Left lung (tissue), 10 donors: ENCODE measurements around the gene DDHD1. TPM values are rescaled to one million over a fixed set of nuclear protein-coding genes. Genes with fewer than 3 reads are reported as not detected.
A peak's percentile ranks its signal among the peaks of the same experiment; 100 is the strongest.

Experiments used
- ATAC-seq: fragments of 200-7000 bp; cut with Tn5 transposase; one replicate; pipeline ENCODE4 v1.9.1; 2020; ENCODE audit warnings: moderate library complexity
- DNase-seq, 4 donors: peaks; one replicate each; pipeline ENCODE4 v3.0.0-alpha.2; 2013 to 2020
- H3K27ac ChIP-seq, 2 donors: fragments of 200-600 bp; sonication (generic) in 1 of 2; one replicate each; pipeline versions ENCODE4 v1.5.0 to v1.8.0; 2020 to 2021
- H3K27me3 ChIP-seq, 2 donors: fragments of 200-600 bp; sonication (generic) in 1 of 2; one replicate each; pipeline versions ENCODE4 v1.5.0 to v1.8.0; 2020 to 2021
- H3K36me3 ChIP-seq, 2 donors: fragments of 200-600 bp; sonication (generic) in 1 of 2; one replicate each; pipeline versions ENCODE4 v1.5.0 to v1.8.0; 2020 to 2021
- H3K4me1 ChIP-seq, 2 donors: fragments of 200-600 bp; one replicate each; pipeline ENCODE4 v1.8.0; 2021
- H3K4me3 ChIP-seq, 2 donors: fragments of 200-600 bp; sonication (generic) in 1 of 2; one replicate each; pipeline versions ENCODE4 v1.5.0 to v1.8.0; 2020 to 2021; ENCODE audit warnings: mild to moderate bottlenecking in 1 of 2
- H3K9me3 ChIP-seq, 2 donors: fragments of 200-600 bp; sonication (generic) in 1 of 2; one replicate each; pipeline versions ENCODE4 v1.5.0 to v1.8.0; 2020 to 2021
- intact Hi-C, 2 donors: fragments of 100-400 bp; cut with DNase I; formaldehyde crosslinking; loops; one replicate each; pipeline versions ENCODE4 v1.11.2 to v1.14.2; 2022
- polyA plus RNA-seq, 6 donors: library from polyadenylated mRNA; unstranded; fragments of 120-200 nt; gene quantifications; one replicate each; pipeline ENCODE4 v1.2.1, GENCODE V29; 2013; ENCODE audit not compliant: insufficient read length in 6 of 6
- total RNA-seq, 2 donors: library from RNA; stranded (reverse); fragmentation: NEBNext Ultra II Directional; extraction: Animal tissue kit (Norgen Biotek cat#: 25700); gene quantifications; one replicate each; pipeline ENCODE4 v1.2.1, GENCODE V29; 2021
- TF ChIP-seq, protein P1 (sequence below), 2 donors: fragments of 200-600 bp; sonication (generic) in 1 of 2; IDR thresholded peaks; one replicate each; pipeline versions ENCODE4 v1.5.0 to v1.8.0; 2021; ENCODE audit warnings: antibody characterized with exemption in 2 of 2
- donor health status: DM: no; HTN: yes; CAD: no.
- donor health status: DM: no; HTN: no; CAD: no.

Gene DDHD1
- total and polyA plus RNA-seq, 8 donors, result 13.2 to 22.7 (median 21.1) TPM

DNA sequence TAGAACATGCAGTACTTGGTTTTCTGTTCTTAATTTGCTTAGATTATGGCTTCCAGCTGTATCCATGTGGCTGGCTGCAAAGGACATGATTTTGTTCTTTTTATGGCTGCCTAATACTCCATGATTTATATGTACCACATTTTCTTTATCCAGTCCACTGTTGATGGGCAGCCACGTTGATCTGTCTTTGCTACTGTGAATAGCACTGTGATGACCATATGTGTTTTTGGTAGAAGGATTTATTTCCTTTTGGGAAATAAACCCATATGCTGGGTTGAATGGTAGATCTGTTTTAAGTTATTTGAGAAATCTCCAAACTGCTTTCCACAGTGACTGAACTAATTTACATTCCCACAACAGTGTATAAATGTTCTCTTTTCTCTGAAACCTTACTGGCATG lies 116.1 kb downstream of the DDHD1 start:
- DNase-seq (no peak), ATAC-seq (no peak)
- no peaks in the 10 kb centered on the region for H3K4me1 ChIP-seq
- H3K27ac ChIP-seq, result no peak overlapping the region
- H3K36me3 ChIP-seq, result peaks cover 0 to 12% of the 10 kb centered on the region in 2 donors
- TF ChIP-seq, protein P1, sequence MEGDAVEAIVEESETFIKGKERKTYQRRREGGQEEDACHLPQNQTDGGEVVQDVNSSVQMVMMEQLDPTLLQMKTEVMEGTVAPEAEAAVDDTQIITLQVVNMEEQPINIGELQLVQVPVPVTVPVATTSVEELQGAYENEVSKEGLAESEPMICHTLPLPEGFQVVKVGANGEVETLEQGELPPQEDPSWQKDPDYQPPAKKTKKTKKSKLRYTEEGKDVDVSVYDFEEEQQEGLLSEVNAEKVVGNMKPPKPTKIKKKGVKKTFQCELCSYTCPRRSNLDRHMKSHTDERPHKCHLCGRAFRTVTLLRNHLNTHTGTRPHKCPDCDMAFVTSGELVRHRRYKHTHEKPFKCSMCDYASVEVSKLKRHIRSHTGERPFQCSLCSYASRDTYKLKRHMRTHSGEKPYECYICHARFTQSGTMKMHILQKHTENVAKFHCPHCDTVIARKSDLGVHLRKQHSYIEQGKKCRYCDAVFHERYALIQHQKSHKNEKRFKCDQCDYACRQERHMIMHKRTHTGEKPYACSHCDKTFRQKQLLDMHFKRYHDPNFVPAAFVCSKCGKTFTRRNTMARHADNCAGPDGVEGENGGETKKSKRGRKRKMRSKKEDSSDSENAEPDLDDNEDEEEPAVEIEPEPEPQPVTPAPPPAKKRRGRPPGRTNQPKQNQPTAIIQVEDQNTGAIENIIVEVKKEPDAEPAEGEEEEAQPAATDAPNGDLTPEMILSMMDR (IDR thresholded peaks at IDR 0.05), result no peak
- no peaks in the 10 kb centered on the region for H3K27me3 ChIP-seq
- intact Hi-C loops, result no loop called here
- H3K4me3 ChIP-seq, result no peak overlapping the region
- H3K9me3 ChIP-seq, result no peaks in the 10 kb centered on the region

DNA sequence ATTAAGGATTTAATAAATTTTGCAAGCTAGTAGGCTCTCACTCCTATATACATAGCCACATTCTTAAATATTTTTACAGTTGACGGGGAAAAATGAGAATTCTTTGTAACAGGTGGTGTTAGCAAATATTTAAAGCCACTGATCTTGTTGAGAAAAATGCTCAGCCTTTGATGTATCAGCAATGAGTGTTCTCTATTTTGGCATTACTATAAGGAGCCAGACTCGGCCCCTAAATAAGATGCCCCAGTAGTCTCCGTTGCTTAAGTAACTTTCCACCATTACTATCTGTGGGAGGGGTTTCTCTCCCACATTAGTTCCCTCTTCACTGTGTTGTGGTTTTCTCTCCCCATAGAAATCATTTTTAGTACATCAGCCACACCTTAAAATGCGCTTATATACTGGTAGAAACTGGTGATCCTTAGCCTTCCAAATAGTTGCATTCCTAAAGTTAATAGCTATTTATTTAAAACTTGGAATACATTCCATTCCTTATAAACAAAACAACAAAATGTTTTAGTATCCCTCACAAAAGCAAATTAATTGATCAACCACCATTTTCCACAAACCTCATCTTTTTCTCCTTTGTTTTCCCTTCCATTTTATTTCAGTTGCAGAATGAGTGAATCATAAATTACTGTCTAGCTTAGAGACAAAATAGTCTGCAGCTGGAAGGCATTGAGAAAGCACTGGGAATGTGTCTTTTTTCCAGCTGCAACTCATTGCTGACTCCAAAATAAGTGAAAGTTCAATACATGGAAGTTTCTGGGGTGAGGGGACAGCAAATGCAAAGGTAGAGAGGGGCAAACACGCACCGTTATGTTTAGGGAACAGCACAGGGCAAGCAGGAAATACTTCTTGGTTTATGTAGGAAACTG lies 117.5 kb downstream of the DDHD1 start:
- peak in 1 of 4 donors; percentile 32 for DNase-seq
- H3K36me3 ChIP-seq, result peaks cover 0 to 12% of the 10 kb centered on the region in 2 donors
- no peak overlapping the region for H3K4me3 ChIP-seq
- TF ChIP-seq, protein P1 (IDR thresholded peaks at IDR 0.05), result no peak
- H3K27me3 ChIP-seq, result no peaks in the 10 kb centered on the region
- H3K4me1 ChIP-seq, result no peaks in the 10 kb centered on the region
- H3K27ac ChIP-seq, result peak overlapping the region in 1 of 2 donors; percentile 16
- intact Hi-C loops, result no loop called here
- no peak for ATAC-seq
- H3K9me3 ChIP-seq, result no peaks in the 10 kb centered on the region

DNA sequence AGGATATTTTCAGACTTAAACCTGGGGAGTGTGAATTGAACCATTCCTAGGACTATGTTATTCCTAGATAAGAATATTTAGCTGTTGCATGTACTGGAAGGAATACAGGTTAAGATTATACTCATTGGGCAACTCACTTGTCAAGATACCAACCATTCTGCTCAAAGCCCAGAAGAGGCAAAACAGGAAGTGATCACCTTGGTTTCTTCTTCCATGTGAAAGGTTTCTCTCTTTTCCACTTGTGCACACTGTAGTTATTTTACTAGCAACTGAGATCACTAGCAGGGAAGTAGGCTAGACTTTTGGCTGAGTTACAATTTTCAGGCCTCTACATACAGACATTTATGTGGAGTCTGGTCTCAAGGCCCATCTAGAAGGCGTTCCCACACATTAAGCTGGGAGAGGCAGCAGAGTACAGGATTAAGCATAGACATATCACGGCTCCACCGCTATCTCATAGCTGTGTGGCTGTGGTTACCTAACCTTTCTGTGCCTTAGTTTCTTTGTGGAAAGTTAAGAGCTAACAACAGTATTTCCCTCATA lies 118.4 kb downstream of the DDHD1 start:
- no peak for ATAC-seq
- H3K9me3 ChIP-seq, result no peaks in the 10 kb centered on the region
- intact Hi-C loops, result no loop called here
- peaks cover 0 to 9% of the 10 kb centered on the region in 2 donors for H3K36me3 ChIP-seq
- no peak for DNase-seq
- no peak overlapping the region for H3K4me3 ChIP-seq
- H3K27ac ChIP-seq, result peak overlapping the region in 1 of 2 donors; percentile 16
- TF ChIP-seq, protein P1 (IDR thresholded peaks at IDR 0.05), result no peak
- H3K4me1 ChIP-seq, result no peaks in the 10 kb centered on the region
- H3K27me3 ChIP-seq, result no peaks in the 10 kb centered on the region

DNA sequence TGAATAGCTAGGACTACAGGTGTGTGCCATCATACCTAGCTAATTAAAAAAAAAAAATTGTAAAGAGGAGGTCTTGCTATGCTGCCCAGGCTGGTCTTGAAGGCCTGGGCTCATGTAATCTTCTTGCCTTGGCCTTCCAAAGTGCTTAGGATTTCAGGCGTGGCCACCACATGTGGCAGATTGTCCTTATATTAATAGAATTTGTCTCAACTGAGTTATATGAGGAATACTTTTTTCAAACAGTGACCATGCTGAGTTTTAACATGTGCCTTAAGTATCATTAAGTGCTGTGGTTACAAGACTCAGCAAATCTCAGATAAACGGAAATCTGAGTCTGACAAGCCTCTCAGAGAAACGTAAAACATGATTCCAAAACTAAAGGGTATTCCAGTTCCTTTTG lies 119.1 kb downstream of the DDHD1 start:
- TF ChIP-seq, protein P1 (IDR thresholded peaks at IDR 0.05), result no peak
- no peaks in the 10 kb centered on the region for H3K4me1 ChIP-seq
- H3K36me3 ChIP-seq, result peaks cover 0 to 9% of the 10 kb centered on the region in 2 donors
- H3K4me3 ChIP-seq, result no peak overlapping the region
- no peaks in the 10 kb centered on the region for H3K9me3 ChIP-seq
- H3K27ac ChIP-seq, result no peak overlapping the region
- DNase-seq, result no peak
- intact Hi-C loops, result no loop called here
- no peak for ATAC-seq
- no peaks in the 10 kb centered on the region for H3K27me3 ChIP-seq

DNA sequence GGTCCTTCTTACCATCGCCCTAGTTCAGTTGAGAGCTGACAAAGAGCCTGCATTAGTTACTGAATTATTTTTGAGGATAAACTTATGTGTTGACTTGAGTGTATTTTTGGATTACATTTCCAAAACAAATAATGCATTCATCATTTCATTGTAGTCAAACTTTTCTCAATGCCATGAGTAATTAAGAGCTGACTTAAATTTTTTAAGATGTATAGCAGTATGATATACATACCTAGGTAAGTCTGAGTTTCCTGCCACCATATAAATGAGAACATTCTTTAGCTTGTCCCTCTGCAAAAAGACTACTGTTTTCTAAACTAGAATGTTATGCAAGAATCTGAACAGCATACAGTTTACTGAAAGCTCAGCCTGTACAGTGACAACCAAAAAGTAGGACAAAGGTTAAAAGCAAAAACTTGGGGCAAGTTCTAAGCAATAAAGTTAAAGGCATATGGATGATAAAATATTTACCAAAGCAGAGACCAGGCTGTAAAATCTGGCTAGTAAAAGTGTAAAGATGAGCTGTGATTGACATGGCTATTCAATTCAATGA lies 120.2 kb downstream of the DDHD1 start:
- ATAC-seq, result no peak
- intact Hi-C loops, result no loop called here
- H3K27ac ChIP-seq, result peak overlapping the region in 1 of 2 donors; percentile 3
- H3K36me3 ChIP-seq, result peaks cover 0 to 9% of the 10 kb centered on the region in 2 donors
- no peaks in the 10 kb centered on the region for H3K4me1 ChIP-seq
- no peaks in the 10 kb centered on the region for H3K27me3 ChIP-seq
- DNase-seq, result peak in 2 of 4 donors; percentile 18 to 26
- TF ChIP-seq, protein P1 (IDR thresholded peaks at IDR 0.05), result no peak
- no peak overlapping the region for H3K4me3 ChIP-seq
- H3K9me3 ChIP-seq, result no peaks in the 10 kb centered on the region
